Bone marrow (tissue), 2 donors: ENCODE data around the gene POGLUT2.
"Not testable (repeated sequence)": the region's sequence is repeated elsewhere in the genome, so short reads cannot be mapped to it uniquely, and the experiment has no call there.

Source experiments
- DNase-seq, 2 donors: peaks; one replicate each; lab custom pipeline; 2025; lab: John Stamatoyannopoulos, UW

Gene POGLUT2

DNA sequence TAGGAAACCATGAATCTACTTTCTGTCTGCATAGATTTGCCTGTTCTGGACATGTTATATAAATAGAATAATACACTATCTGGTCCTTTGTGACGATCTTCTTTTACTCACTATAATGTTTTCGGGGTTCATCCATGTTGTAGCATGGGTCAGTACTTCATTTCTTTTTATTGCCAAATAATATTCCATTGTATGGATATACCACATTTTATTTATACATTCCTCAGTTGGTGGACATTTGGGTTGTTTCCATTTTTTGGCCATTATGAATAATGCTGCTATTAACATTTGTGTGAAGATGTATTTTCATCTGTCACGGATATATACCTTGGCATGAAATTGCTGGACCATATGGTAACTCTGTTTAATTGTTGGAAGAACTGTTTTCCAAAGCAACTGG, 6.9 kb upstream of the POGLUT2 start:
- DNase-seq, result no peak

DNA sequence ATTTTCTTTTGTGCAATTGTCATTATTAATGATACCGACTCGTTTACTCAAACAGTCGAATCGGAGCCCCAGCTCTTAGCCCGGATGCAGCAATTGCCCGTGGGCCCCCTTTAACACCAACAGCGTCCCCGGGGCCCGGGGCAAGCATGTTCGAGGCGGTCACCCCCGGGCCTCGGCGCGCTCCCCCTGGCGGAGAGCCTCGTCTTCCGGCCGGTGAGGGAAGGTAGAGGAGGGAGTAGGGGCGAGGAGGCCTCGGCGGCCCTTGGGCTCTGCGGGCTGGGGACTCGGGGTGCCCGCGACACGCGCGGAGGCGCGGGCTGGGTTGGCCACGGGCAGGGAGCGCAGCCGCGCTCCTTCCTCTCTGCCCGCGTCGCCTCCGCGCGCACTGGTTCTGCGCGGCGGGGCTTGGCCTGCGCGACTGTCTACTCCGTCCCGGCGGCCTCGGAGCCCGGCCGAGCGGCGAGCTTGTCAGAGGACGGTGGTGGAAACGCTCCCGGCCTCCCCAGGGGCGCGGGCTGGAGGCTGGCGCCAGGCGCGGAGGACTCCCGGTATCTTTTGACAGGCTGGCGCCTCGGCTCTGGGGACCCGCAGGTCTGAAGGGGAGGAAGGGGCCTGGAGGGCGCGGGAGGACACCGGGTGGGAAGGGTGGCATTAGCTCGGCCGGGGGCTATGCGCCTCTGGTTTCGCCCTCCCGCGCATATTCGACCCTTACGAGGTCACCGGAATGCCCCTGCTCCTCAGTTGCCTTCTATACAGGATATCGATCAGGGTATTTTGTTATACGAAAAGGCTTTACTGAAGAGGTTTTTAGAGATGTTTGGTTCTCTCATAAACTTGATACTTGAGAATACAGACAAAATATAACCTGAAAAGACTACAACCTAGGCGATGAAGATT, 1.6 kb upstream of the POGLUT2 start:
- peak; percentile 45 to 50 for DNase-seq

DNA sequence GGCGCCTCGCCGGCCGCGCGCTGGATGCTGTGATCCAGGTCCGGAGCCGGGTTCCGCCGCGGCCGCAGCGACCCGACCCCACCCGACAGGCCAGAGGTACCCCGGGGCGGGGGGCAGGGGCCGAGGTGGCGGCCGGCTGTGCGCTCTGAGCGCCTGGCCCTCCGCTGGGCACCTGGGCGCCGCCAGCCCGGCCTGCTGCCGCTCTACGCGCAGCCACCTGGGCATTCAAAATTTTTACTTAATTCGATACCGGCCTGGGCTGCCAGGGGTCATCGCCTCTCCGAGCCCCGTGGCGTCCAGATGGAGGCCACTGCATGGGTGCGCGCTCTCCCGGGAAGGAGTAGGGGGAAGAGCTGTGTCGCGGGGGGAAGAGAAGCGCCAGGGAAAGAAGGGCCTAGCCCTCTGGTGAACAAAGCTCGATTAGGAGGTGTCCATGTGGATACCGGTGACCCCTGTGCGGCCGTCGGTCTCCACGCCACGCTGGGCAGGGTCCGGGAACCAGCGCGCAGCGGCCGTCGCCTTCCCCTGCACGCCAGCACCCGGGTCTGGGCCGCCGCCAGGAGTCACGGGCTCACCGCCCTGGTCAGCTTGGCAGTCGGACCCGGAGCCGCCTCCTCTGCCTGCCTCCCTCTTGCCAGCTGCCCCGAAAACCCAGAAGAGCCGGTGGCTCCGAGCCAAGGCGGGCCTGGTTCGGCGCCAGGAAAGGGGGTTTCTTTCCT, 809 bp upstream of the POGLUT2 start:
- peak in 1 of 2 donors; percentile 43 for DNase-seq

DNA sequence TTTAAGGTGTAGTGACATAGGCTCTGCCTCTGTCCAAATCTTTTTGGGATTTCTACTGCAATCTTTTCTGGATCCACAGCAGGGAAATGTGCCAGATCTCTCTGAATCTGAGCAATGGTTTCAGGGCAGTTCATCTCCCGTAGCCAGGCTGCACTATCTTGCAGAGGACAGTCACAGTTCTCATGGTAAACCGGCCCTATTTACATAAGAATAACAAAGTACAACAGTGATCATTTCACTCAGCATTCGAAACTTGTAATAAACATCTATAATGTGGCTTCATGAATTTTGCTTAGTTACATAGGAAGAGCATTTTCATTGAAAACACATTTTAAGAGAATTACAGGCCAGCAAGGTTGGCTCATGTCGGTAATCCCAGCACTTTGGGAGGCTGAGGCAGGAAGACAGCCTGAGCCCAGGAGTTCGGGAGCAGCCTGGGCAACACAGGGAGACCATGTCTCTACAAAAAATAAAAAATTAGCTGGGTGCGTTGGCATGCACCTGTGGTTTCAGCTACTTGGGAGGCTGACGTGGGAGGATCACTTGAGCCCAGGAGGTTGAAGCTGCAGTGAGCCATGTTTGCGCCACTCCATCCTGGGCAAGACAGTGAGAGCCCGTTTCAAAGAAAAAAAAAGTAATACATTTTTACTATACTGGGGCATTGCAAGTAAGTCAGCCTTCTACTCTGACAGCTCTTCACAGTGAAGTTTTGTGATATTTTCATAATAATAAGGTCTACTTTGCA, 5.0 kb downstream of the POGLUT2 start:
- no peak for DNase-seq

DNA sequence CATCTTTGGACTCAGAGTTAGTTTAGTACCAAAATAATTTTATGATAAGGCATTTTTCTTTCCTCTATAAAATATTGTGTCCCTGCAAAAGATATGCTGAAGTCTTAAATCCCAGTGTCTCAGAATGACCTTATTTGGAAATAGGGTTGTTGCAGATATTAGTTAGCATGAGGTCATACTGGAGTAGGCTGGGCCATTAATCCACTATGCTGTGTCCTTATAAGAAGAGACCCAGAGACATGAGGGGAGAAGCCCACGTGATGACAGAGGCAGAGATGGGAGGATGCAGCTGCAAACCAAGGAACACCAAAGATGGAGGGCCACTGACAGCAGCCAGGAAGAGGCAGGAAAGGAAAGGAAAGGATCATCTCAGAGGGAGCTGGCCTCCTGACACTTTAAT, 6.4 kb downstream of the POGLUT2 start:
- DNase-seq, result no peak

DNA sequence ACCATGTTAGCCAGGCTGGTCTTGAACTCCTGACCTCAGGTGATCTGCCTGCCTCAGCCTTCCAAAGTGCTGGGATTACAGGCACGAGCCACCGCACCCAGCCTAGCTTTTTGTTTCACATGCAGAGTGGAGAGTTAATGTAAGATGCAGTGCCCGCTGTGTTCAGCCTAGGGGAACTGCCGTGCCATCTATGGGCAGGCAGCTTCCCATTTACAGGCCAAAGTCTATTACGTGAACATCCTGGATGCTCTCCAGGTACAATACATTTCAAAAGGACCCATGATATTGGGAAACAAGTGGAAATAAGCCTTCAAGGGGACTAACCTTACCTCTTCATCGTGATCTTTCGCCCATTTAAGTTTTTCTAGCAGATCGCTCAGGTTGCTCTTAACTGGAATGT, 10.1 kb downstream of the POGLUT2 start:
- DNase-seq, result no peak

DNA sequence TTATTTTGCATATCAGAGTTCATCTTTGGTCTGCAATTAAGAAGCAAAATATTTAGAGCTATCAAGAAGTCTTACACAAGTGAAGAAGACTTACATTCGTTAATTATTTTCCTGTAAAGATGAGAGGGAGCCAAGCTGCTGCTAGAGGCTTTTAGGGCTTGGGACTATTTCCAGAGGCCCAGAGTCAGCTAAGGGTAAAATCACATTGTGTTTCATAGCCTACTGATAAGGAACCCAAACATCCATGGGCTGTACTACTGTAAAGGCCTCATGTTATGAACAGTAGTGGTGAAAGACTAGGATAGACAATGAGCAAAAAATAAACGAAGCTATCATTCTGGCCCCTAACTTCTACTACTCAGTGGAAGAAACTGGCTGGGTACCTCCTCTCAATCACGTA, 14.3 kb downstream of the POGLUT2 start:
- no peak for DNase-seq

DNA sequence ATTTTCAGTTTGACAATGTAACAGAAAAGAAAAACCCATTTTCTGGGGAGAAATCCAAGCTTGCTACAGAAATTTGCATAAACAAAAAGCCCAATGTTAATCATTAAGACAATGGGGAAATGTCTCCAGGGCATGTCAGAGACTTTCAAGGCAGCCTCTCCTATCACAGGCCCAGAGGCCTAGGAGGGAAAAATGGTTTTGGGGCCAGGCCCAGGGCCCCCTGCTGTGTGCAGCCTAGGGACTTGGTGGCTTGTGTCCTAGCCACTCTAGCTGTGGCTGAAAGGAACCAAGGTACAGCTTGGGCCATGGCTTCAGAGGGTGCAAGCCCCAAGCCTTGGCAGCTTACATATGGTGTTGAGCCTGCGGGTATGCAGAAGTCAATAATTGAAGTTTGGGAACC, 17.2 kb downstream of the POGLUT2 start:
- DNase-seq, result no peak

DNA sequence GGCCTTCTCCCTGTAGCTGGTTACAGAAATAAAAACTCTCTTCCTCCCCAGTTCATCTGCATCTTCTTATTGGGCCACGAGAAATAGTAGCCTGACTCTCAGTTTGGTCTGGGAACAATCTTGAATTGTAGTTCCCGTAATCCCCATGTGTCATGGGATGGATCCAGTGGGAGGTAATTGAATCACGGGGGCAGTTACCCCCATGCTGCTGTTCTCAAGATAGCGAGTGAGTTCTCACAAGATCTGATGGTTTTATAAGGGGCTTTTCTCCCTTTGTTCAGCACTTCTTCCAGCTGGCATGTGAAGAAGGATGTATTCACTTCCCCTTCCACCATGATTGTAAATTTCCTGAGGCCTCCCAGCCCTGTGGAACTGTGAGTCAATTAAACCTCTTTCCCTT, 18.1 kb downstream of the POGLUT2 start:
- not testable (repeated sequence) for DNase-seq

DNA sequence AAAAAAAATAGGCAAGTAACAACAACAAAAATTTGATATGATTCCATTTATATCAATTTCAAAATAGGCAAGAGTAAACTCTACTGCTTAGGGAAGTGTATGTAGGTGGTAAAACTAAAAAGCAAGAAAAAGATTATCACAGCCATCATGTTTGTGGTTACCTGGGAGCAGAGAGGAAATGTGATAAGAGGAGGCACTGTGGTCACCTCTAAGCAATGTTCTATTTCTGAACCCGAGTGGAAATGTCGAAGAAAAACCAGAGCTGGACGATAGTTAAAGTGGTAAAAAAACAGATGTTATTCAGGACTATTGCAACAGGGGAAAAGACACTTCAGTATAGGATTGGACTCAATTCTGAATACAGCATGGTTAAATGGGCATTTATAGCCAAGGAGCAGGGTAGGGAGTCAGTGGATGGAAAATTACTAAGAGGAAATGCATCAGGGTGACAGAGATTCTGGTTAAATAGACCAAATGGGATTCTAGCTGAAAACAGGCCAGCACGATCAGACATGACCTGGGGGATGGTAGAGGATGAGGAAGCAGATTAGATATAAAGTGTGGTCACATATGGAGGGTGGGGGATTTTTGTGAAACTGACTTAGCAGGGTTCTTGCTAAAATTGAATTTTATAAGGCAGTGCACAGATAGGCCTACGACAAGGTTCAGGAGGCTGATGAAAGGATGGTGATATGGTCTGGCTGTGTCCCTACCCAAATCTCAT, 19.2 kb downstream of the POGLUT2 start:
- peak in 1 of 2 donors; percentile 13 for DNase-seq

DNA sequence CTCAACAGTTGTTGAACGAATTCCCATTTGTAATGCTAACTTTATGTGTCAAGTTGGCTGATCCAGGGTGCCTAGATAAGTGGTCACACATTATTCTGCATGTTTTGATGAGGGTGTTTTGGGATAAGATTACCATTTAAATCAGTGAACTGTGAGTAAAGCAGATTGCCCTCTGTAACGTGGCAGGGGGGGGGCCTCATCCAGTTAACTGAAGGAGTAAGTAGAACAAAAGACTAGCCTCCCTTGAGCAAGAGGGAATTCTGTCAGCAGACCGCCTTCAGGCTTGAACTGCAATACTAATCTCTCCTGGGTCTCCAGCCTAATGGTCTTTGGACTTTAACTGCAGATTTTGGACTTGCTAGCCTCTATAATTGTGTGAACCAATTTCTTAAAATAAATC, 21.0 kb downstream of the POGLUT2 start:
- DNase-seq, result no peak

DNA sequence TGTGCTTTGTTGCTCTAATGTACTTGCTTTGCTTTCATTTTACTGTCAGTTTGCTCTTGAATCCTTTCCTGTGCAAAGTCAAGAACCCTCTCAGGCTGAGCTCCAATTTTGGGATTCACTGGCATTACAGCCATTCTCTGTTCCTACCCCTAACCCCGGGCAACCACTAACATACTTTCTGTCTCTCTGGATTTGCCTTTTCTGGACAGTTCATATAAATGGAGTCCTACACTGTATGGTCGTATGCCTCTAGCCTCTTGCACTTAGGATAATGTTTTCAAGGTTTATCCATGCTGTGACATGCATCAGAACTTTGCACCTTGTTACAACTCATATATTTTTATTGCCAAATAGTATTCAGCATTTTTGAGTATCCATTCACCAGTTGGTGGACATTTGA, 22.5 kb downstream of the POGLUT2 start:
- DNase-seq, result no peak

DNA sequence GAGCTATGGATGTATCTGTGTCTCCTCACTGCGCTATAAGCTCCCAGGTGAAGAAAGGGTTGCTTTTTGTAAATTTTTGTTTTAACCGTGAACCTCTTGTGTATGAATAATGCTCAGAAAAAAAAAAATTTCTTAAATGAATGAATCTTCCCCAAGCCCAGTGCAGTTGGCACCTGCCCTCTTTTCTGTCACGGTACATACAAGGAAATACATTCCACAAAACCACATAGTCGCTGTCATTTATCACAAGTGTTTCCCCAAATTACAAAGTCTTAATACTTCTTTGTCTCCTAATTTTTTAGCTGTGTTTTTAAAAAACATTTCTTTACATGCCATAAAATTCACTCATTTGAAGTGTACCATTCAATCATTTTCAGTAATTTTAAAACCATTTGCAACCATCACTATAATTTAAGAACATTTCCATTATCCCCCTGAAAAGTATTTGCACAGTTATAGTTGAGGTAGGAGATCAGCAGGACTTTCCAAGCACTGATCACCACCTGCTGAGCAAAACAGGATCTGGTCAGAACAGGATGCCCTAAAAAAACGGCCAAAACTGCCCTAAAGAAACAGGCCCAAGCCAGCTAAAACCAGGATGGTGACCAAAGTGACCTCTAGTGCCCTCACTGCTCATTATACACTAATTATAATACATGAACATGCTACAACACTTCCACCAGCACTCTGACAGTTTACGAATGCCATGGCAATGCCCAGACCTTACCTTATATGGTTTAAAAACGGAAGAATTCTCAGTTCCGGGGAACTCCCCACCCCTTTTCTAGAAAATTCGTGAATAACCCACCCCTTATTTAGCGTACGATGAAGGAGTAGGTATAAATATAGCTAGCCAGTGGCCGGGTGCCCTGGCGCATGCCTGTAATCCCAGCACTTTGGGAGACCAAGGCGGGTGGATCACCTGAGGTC, 23.9 kb downstream of the POGLUT2 start:
- no peak for DNase-seq

DNA sequence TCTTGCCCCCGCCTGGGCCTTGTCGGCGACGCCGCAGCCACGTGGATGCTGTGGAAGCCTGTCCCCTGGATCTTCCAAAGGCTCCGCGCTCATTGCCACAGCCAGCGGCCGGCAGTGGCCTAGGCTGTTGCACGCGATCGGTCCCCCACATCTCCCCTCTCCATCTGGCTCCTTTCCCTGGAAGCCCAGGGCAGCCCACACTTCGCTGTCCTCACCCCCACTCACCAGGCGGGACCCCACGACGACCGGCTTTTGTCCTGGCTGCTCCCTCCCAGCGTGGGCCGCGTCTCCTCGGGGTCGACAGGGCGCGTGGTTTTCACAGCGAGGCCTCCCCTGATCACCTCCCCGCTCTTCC, 24.6 kb downstream of the POGLUT2 start:
- DNase-seq, result no peak

DNA sequence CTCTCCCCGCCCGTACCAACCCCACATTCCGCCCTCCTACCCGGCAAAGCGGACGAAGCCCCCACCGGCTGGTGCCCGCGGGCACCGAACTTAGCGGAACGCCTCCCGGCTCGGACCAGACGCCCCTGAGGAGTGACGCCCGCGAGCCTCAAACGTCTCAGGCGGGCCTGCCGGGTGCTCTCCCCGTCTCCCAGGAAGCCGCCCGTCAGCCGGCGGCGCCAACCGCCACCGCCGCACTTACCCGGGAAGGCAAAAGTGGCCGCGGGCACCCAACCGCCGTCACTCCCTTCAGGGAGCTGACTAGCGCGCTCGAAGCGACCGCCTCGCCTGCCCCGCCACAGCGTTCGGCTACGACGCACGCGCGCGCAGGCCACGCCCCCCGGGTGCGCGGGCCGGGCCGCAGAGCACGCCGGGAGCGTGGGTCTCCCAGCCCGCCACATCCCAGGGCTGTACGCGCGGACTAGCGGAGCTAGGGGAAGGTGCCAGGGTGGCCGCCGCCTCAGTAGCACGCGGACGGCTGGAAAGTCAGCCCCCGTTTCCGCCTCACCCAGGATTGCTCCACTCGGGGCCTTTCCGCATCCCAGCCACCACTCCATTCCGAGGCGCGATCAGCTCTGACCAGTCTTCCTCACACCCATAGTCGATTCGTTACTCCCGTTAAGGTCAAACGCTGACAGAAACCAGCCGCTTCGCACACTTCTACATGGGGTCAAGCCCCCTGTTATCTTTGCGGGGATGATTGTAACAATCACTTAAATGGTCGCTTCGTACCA, 25.1 kb downstream of the POGLUT2 start, which contains the start of gene TEX30:
Gene TEX30, minus strand, starts transcription at position 346 of the 773 bp plus-strand sequence. CDS start 3,760 bp downstream, outside the sequence.
- DNase-seq, result peak; percentile 50 to 71

DNA sequence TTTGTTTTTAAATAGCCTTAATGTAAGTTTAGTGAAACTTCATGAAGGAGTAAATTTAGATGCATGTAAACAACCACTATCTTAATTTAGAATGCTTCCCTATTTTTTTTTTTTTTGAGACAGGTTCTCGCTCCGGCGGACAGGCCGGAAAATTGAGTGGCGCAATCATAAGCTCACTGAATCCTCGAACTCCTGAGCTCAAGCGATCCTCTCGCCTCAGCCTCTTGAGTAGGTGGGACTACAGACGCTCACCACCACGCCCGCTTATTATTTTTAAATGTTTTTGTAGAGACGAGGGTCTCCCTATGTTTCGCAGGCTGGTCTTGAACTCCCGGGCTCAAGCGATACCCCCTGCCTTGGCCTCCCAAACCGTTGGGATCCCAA, 26.7 kb downstream of the POGLUT2 start:
- DNase-seq, result no peak

DNA sequence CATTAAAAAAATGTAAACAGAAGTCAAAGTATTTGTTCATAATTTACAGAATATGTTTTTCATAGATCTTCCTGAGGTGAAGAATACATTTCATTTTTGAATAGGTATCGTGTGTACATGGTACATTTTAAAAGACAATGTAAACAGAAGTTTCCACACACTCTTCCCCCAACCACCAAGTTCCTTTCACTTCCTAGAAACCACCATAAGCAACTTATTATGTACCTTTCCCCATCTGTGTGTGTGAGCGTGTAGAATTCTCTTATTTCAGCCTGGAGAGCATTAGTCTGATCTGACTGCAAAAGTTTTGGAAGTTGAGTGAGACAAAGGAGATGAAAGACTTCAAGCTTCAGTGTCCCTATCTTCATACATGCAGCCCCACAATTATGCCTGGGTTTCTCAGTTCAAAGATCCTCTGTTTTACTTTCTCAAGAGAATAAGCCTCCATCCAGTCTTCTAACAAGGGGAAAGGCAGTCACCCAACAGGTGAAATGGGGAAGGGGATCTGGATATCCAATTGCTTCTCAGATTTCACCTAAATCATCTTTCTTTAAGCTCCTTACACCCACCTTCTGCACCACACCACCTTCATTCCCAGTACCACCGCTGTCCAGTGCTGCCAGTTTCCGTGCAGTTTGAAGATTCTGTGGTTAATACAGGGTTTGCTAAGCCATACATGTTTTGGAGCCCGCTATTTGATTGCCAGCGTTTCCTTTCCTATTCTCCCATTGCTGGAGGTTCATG, 27.3 kb downstream of the POGLUT2 start:
- no peak for DNase-seq

DNA sequence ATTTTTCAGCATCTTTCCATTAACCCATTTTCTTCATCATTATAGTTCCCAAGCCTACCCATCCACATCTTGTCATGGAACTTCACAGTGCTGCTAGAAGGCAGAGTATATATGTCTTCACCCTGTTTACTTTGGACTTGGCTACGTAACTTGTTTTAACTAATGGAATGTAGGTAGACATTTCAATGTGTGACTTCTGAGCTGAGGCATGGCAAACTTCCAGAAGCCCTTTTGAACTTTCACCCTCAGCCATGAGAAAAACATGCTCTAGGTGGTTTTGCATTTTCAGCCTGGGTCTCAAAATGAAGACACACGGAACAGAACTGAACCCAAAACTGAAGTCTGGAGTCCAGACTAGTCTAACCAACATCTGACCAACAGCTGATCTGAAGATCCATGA, 28.3 kb downstream of the POGLUT2 start:
- no peak for DNase-seq

DNA sequence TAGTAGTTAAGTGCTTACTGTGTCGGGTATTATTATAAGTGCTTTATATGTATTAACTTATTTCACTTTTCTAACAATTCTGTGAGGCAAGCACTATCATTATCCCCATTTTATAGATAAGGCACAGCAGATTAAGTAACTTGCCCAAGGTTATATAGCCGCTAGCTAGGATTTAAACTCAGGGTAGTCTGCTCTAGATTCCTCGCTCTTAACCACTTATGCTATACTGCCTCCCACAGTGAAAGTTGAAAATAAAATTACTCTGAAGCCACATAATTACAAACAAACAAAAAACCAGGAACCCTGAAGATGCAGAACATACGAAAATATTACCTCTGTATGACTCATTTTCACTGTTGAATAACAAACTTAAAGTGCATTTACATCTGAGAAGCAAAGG, 29.1 kb downstream of the POGLUT2 start:
- DNase-seq, result no peak
